Body of pancreas (tissue), 4 donors: Measurements from ENCODE around the gene ACTN4.

Source experiments
- POLR2A ChIP-seq, 3 donors: fragments of 450-650 bp; IDR thresholded peaks; one replicate each; pipeline ENCODE4 v1.6.1; 2016; ENCODE audit warnings: antibody characterized with exemption in 3 of 3, mild to moderate bottlenecking in 2 of 3
- TF ChIP-seq, protein P1 (sequence below), 7 experiments: fragments of 450-650 bp in 4 of 7; fragments of 200-600 bp in 3 of 7; sonication (generic) in 3 of 7; IDR thresholded peaks; one replicate each; pipeline ENCODE4 v1.5.1; 2016 to 2019; ENCODE audit warnings: antibody characterized with exemption in 7 of 7

DNA sequence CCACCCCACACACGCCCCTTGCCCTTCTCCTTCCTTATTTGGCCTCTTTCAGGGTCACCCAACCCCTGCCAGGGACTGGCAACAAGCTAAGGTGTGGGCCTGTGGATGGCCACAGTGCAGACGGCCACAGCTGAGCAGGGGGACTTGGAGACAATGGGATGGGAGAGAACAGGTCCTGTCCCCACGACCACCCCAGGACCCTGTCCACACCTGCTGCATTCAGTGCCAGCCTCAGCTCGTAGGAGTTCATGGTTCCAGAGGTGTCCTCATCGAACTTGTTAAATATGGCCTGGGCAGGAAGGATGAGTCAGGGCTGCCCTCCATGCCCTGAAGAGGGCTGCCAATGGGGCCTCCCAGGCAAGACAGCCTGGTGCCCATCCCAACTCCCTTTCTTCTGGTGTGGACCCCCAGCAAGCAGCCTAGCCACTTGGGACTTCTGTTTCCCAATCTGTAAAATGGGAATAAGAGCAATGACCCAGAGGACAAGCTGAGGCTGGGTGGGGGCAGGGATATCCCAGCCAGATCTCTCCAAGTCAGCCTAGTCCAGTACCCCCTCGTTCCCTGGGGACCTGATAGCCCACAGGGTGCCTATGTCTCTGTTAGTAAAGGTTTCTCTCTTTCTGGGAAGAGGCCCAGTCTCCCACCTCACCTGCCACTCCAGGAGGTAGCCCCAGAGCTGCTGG is 86.2 kb downstream of the ACTN4 start:
- TF ChIP-seq, protein P1, sequence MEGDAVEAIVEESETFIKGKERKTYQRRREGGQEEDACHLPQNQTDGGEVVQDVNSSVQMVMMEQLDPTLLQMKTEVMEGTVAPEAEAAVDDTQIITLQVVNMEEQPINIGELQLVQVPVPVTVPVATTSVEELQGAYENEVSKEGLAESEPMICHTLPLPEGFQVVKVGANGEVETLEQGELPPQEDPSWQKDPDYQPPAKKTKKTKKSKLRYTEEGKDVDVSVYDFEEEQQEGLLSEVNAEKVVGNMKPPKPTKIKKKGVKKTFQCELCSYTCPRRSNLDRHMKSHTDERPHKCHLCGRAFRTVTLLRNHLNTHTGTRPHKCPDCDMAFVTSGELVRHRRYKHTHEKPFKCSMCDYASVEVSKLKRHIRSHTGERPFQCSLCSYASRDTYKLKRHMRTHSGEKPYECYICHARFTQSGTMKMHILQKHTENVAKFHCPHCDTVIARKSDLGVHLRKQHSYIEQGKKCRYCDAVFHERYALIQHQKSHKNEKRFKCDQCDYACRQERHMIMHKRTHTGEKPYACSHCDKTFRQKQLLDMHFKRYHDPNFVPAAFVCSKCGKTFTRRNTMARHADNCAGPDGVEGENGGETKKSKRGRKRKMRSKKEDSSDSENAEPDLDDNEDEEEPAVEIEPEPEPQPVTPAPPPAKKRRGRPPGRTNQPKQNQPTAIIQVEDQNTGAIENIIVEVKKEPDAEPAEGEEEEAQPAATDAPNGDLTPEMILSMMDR (IDR thresholded peaks at IDR 0.05) = no peak
- TF ChIP-seq POLR2A (IDR thresholded peaks at IDR 0.05) = no peak
